Smooth muscle cell (in vitro differentiated cells): ENCODE data around the gene TM4SF1. TPM values are rescaled to one million over a fixed set of nuclear protein-coding genes. Genes with fewer than 3 reads are reported as not detected.

Experiments
- DNase-seq: peaks from one replicate; lab custom pipeline; 2025; ENCODE audit not compliant: unreplicated experiment; lab: John Stamatoyannopoulos, UW
- H2AFZ ChIP-seq: fragments of 200-600 bp; sonication (generic); 2 replicates; pipeline ENCODE4 v1.6.0; 2016; ENCODE audit warnings: antibody characterized with exemption, low read depth, mild to moderate bottlenecking
- H3F3A ChIP-seq: fragments of 200-600 bp; sonication (generic); 2 replicates; pipeline ENCODE4 v1.6.0; 2017; ENCODE audit warnings: antibody characterized with exemption, low read depth
- H3K27ac ChIP-seq: fragments of 200-600 bp; sonication (generic); 2 replicates; pipeline ENCODE4 v1.5.1; 2016; ENCODE audit warnings: low read depth, mild to moderate bottlenecking
- H3K27me3 ChIP-seq: fragments of 200-600 bp; sonication (generic); 2 replicates; pipeline ENCODE4 v1.6.1; 2016; ENCODE audit warnings: low read depth, mild to moderate bottlenecking
- H3K36me3 ChIP-seq: fragments of 200-600 bp; sonication (generic); 2 replicates; pipeline ENCODE4 v1.5.1; 2016; ENCODE audit warnings: low read depth
- H3K4me1 ChIP-seq: fragments of 200-600 bp; sonication (generic); 2 replicates; pipeline ENCODE4 v1.5.1; 2016; ENCODE audit warnings: low read depth
- H3K4me2 ChIP-seq: fragments of 200-600 bp; sonication (generic); 2 replicates; pipeline ENCODE4 v1.6.0; 2016; ENCODE audit warnings: mild to moderate bottlenecking
- H3K4me3 ChIP-seq: fragments of 200-600 bp; sonication (generic); 2 replicates; pipeline ENCODE4 v1.5.1; 2016; ENCODE audit warnings: mild to moderate bottlenecking
- H3K79me2 ChIP-seq: fragments of 200-600 bp; sonication (generic); 2 replicates; pipeline ENCODE4 v1.6.0; 2016; ENCODE audit warnings: low read depth, mild to moderate bottlenecking
- H3K9ac ChIP-seq: fragments of 200-600 bp; sonication (generic); 2 replicates; pipeline ENCODE4 v1.6.0; 2016; ENCODE audit warnings: low read depth
- H3K9me3 ChIP-seq: fragments of 200-600 bp; sonication (generic); replicated peaks from 2 replicates; pipeline ENCODE4 v1.5.1; 2016; ENCODE audit warnings: low read depth
- H4K20me1 ChIP-seq: fragments of 200-600 bp; sonication (generic); 2 replicates; pipeline ENCODE4 v1.6.0; 2016; ENCODE audit warnings: low read depth
- WGBS: methylation state at CpG from one replicate; pipeline ENCODE4 v1.1.7; 2016; ENCODE audit warnings: low lambda C conversion rate; 5-methylcytosine and 5-hydroxymethylcytosine counted together
- polyA plus RNA-seq: library from polyadenylated mRNA; unstranded; fragments of >200 nt; fragmentation: Nextera tagmentation; extraction: Ambion mirVana; gene quantifications from 2 replicates; pipeline ENCODE4 v1.2.1, GENCODE V29; 2016
- total RNA-seq: library from RNA; depleted of rRNA; stranded (reverse); fragments of >200 nt; gene quantifications from 2 replicates; pipeline ENCODE4 v1.2.3, GENCODE V29; 2014
- TF ChIP-seq, protein P1 (sequence below): fragments of 200-600 bp; sonication (generic); IDR thresholded peaks from 2 replicates; pipeline ENCODE4 v1.5.1; 2017; ENCODE audit warnings: borderline replicate concordance, mild to moderate bottlenecking, antibody characterized with exemption; ENCODE audit not compliant: insufficient read depth, poor library complexity, severe bottlenecking

TM4SF1 gene, protein sequence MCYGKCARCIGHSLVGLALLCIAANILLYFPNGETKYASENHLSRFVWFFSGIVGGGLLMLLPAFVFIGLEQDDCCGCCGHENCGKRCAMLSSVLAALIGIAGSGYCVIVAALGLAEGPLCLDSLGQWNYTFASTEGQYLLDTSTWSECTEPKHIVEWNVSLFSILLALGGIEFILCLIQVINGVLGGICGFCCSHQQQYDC
- 113 and 134 TPM in 2 replicates for total RNA-seq
- polyA plus RNA-seq, result 37.5 and 83.3 TPM in 2 replicates

DNA sequence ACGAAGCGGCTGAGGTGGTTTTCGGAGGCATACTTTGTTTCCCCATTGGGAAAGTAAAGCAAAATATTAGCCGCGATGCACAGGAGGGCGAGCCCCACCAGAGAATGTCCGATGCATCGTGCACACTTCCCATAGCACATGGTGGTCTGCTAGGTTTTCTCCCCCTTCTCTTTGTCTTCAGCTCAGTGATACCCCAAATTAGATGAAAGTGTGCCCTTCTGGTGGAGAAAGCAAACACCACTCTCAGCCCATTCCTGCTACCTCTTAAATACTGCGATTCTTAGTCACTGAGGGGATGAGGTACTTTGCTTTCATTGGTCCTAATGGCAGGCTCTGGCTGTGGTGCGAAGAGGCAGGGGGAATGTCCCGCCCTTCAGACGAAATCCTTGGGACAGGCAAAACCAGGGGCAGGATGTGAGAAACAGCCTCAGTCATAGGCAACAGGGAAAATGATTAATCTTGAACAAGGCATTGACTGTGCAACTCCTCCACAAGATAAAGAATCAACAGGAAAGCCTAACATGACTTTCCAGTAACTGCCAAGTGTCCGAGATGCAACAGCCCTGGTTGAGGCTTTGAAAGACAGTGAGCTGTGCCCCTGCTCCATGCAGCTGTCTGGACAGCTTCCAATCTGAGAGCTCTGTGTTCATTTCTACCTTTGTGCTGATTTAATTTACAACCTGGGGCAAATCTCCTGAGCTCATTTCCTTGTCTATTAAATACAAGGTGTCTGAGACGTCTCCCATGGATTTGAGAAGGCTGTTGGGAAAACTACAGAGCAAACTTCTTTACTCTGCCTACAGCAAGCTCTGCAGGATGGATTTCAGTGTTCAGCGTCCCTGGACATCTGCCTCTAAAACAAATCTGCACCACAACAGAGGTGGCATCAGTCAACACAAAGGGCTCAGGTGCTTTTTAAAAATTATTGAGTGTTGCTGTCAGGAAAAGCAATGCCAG is at the start of gene TM4SF1:
TSS of gene TM4SF1 (minus strand) at position 242 of the 957 bp plus-strand sequence. CDS start at position 140, 102 bp downstream.
- 62% methylated on average over 15 of the region's 15 CpGs for WGBS
- H3K4me3 ChIP-seq, result peak within 1 kb of the TSS; percentile 44

DNA sequence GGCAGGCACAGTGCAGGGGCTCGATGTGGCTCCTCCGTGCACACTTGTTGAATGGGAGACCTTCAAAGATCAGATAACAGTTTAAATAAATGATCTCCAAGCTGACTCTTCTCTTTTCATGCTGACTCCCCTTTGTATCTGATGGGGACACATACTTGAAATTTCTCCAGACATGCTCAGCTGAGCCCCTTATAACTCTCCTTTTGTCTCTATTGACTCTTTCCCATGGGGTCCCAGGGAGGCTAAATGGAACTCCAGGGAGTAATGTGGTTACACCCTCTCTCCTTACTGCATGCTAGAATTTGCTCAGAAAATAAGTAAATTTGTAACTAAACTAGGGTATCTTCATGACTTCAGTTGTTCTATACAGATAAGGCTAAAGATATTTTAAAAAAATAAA is 48.9 kb upstream of the TM4SF1 start:
- Histone ChIP-seq H2AFZ (no peak overlapping the region), H3K9ac (no peak overlapping the region), H3K27ac (no peak overlapping the region), H3K36me3 (no peaks in the 10 kb centered on the region), H3F3A (no peaks in the 10 kb centered on the region), H3K27me3 (no peaks in the 10 kb centered on the region), H3K9me3 (no peaks in the 10 kb centered on the region), H3K4me1 (peaks cover 8% of the 10 kb centered on the region), H3K4me2 (no peak overlapping the region), H3K4me3 (no peak overlapping the region), H4K20me1 (no peaks in the 10 kb centered on the region), H3K79me2 (no peaks in the 10 kb centered on the region)
- TF ChIP-seq, protein P1, sequence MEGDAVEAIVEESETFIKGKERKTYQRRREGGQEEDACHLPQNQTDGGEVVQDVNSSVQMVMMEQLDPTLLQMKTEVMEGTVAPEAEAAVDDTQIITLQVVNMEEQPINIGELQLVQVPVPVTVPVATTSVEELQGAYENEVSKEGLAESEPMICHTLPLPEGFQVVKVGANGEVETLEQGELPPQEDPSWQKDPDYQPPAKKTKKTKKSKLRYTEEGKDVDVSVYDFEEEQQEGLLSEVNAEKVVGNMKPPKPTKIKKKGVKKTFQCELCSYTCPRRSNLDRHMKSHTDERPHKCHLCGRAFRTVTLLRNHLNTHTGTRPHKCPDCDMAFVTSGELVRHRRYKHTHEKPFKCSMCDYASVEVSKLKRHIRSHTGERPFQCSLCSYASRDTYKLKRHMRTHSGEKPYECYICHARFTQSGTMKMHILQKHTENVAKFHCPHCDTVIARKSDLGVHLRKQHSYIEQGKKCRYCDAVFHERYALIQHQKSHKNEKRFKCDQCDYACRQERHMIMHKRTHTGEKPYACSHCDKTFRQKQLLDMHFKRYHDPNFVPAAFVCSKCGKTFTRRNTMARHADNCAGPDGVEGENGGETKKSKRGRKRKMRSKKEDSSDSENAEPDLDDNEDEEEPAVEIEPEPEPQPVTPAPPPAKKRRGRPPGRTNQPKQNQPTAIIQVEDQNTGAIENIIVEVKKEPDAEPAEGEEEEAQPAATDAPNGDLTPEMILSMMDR, result no peak
- 89% methylated on average over 2 of the region's 2 CpGs for WGBS
- no peak for DNase-seq

More for the DNA sequence above, at the start of gene TM4SF1:
- Histone ChIP-seq H3K79me2 (no peaks in the 10 kb centered on the region), H3K4me2 (peak within 1 kb of the TSS; percentile 57), H3F3A (no peaks in the 10 kb centered on the region), H3K36me3 (no peaks in the 10 kb centered on the region), H3K4me1 (peaks cover 13% of the 10 kb centered on the region), H3K27ac (peak within 1 kb of the TSS; percentile 76), H3K27me3 (no peaks in the 10 kb centered on the region), H2AFZ (peak within 1 kb of the TSS; percentile 1), H4K20me1 (no peaks in the 10 kb centered on the region), H3K9me3 (no peaks in the 10 kb centered on the region), H3K9ac (peak within 1 kb of the TSS; percentile 68)
- no peak for DNase-seq
- TF ChIP-seq, protein P1, result no peak

DNA sequence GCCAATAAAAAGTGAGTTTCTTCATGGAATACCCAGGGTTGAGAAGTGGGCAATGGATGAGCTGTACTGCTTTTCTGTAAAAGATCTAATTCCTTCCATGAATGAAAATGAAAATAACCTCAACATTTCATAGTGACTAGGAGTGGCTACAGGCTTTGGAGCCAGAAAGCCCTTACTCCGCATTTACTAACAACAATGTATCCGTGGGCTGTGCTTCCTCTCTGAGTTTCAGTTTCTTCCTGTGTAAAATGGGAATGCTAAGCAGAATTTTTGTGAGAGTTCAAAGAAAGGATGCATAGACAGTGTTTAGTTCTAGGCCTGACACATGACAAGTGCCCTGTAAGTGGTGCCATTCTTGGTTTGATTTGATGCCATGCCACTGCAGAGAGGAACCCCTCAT is 47.5 kb upstream of the TM4SF1 start:
- Histone ChIP-seq H3K27ac (no peak overlapping the region), H3K9me3 (no peaks in the 10 kb centered on the region), H2AFZ (peak overlapping the region; percentile 13), H4K20me1 (no peaks in the 10 kb centered on the region), H3K79me2 (no peaks in the 10 kb centered on the region), H3K4me1 (peaks cover 8% of the 10 kb centered on the region), H3K27me3 (no peaks in the 10 kb centered on the region), H3K4me3 (no peak overlapping the region), H3K36me3 (no peaks in the 10 kb centered on the region), H3K9ac (no peak overlapping the region), H3K4me2 (no peak overlapping the region), H3F3A (no peaks in the 10 kb centered on the region)
- TF ChIP-seq, protein P1, result no peak
- DNase-seq, result no peak
- WGBS, result 90% methylated on average over 2 of the region's 2 CpGs
